GM19455 (cell line): Measurements from ENCODE around the gene TRIM24.
"Not testable (repeated sequence)": the region's sequence is repeated elsewhere in the genome, so short reads cannot be mapped to it uniquely, and the experiment has no call there.

ENCODE experiments used
- ATAC-seq: cut with Tn5 transposase; IDR thresholded peaks from one replicate; pipeline ENCODE4 v1.9.1; 2021; ENCODE audit not compliant: unreplicated experiment

The TRIM24 gene

DNA sequence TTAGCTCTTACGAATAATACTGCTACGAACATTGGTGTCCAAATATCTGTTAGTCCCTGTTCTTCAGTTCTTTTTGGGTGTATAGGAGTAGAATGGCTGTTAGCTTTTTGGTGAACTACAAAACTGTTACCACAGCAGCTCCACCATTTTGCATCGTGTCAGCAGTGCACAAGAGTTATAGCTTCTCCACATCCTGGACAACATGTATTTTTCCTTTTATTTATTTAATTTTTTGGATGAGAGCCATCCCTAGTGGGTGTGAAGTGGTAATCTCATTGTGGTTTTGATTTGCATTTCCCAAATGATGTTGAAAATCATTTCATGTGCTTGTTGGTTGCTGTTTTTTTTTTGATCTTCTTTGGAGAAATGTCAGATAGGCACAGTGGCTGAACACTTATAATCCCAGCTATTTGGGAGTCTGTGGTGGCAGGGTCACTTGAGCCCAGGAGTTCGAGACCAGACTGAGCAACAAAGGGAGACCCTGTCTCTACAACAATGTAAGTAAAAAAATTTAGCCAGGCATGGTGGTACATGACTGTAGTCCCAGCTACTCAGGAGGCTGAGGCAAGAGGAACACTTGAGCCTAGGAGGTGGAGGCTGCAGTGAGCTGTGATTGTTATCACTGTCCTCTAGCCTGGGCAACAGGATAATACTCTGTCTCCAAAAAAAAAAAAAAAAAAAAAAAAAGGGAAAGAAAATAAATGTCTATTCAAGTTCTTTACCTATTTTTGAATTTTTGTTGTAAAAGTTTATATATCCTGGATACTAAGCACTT lies 31.7 kb downstream of the TRIM24 start:
- no peak for ATAC-seq

DNA sequence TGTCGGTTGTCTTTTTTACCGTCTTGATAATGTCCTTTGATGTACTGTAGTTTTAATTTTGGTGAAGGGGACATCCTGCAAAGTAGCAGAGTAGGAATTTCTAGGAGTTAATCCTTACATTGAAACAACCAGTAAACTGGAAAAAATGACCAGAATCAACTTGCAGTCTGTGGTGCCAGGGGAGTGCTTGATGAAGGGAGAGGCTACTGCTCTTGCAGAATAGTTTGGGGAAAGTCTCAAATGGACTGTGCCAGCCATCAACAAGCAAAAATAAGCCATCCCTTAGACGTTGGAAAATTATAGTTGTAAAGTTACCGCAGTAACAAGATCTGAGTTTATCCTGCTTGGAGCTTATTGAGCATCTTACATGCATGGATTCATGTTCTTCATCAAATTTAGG lies 32.4 kb downstream of the TRIM24 start:
- no peak for ATAC-seq

DNA sequence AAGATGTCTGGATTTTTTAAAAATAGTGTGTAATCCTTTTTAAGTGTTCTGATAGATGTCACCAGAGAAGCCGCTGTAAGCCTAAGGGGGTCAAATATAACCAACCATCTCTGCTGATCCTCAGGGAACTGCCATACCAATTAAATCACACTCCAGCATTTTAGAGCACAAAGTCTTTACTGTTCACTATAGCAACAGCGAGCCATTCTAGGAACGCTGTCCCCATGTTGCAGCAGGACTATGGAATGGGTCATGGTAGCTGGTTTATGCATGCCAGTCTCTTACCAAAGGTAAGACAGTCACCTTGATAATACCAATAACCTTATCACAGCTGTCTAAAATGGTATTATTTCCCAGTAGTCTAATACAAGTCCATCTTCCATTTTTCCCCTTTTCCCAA lies 33.5 kb downstream of the TRIM24 start:
- no peak for ATAC-seq

DNA sequence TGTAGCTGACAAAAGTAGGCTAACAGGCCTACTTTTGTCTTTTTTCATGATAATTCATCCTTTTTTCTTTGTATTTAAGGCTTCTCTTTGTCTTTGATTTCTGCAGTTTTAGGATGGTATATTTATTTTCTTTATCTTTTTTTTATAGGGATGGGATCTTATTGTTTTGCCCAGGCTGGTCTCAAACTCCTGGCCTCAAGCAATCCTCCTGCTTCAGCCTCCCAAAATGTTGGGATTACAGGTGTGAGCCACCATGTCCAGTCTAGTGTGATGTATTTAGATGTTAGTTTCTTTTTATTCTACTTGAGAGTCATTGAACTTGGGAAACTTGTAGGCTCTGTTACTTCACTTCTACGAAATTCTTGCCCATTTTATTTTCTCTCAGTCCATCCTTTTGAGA lies 35.4 kb downstream of the TRIM24 start:
- ATAC-seq = no peak

DNA sequence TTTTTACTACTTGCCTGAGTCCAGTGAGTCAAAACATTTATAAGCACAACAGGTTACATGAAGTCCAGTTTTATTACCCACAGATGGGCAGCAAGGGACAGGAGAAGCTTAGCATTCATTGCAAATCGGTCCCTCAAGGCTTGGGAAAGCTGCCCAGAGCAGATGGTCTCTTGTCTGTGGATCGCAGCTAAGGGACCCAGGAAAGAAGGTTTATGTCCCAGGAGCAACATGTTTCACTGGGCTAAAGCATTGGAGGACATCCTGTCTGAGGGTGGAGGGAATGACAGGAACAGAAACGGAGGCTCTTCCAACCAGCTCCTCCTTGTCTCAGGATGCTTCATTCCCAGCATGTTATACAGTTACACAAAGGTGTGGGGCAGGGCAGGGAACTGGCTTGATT lies 39.3 kb downstream of the TRIM24 start:
- ATAC-seq = no peak

DNA sequence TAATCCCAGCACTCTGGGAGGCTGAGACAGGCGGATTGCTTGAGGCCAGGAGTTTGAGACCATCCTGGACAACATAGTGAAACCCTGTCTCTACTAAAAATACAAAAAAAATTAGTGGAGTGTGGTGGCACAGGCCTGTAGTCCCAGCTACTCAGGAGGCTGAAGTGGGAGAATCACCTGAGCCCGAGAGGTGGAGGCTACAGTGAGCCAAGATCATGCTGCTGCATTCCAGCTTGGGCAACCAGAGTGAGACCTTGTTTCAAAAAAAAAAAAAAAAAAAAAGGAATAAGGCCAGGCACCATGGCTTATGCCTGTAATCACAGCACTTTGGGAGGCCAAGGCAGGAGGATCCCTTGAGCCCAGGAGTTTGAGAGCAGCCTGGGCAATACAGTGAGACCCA lies 40.2 kb downstream of the TRIM24 start:
- not testable (repeated sequence) for ATAC-seq

DNA sequence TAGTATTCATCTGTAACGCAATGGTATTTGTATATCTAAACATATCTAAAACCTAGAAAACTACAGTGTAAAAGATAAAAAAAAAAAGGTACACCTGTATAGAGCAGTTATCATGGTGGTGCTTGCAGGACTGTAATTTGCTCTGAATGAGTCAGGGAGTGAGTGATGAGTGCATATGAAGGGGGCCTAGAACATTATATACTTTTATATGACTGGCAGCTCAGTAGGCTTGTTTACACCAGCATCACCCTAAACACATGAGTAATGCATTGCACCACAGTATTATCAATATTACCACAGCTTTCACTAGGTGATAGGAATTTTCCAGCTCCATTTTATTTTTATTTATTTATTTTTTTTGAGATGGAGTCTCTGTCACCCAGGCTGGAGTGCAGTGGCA lies 40.8 kb downstream of the TRIM24 start:
- ATAC-seq = no peak

DNA sequence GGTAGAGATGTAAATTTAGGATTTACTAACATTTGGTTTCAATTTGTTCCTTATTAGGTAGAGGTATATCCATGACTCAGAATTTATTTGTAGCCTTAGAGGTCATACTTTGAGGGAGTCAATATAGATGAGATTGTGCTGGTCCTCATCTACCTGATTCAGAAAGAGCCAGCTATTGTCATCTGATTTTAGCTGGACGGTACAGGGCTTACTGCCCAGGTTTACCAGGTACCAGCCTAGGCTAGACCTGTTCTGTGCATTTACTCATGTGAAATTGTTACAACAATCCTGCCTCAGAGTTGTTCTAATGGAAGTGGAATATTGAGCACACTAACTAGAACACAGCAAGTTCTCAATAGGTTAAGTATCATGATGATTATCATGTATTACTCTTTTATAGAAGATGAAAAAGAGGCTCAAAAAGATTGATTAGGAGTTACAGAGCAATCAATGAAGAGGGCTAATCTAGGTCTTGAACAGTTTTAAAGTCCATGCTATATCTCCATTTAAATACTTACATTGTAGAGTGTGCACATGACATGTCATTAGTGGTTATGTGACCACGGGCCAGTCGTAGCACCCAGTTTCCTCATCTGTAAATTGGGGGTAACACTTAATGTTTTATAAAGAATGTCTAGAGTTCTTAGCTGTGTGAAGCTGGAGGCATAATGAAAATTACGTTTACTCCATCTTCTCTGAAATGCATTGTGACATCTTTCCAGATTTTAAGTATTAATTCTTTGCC lies 42.1 kb downstream of the TRIM24 start:
- ATAC-seq = no peak

DNA sequence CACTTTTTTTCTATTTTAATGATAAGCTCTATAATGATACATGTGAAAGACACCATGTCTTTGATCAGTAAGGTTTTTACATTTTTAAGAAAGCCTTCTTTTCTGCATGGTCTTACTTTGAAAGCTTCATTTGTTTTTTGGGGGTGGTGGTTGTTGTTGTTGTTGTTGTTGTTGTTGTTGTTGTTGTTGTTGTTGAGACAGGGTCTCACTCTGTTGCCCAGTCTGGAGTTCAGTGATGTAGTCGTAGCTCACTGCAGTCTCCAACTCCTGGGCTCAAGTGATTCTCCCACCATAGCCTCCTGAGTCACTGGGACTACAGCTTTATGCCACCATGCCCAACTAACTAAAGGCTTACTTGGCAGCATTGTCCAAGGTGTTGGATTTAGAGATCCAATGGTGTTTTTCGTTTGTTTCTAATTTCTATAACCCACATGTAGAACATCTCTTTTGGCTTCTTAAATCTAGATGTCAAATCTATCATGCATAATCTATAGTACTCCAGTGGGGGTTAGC lies 45.4 kb downstream of the TRIM24 start:
- no peak for ATAC-seq

DNA sequence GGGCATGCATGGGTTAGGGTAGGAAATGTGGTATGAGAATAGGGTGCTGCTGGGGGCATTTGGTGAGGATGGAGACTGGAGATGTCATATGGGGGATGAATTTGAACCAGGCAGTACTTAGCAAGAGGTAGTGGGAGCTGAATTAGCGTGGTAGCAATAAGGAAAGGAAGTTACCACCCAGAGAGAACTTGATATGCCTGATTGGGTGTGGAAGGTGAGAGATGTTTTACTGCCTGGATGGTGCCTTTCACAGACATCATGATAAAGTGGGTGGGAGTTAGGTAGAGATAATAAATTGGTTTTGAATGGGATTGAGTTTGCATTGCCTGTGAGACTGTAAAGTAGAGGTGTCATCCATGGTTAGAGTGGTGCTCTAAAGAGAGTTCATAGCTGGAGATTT lies 46.7 kb downstream of the TRIM24 start:
- ATAC-seq = no peak

DNA sequence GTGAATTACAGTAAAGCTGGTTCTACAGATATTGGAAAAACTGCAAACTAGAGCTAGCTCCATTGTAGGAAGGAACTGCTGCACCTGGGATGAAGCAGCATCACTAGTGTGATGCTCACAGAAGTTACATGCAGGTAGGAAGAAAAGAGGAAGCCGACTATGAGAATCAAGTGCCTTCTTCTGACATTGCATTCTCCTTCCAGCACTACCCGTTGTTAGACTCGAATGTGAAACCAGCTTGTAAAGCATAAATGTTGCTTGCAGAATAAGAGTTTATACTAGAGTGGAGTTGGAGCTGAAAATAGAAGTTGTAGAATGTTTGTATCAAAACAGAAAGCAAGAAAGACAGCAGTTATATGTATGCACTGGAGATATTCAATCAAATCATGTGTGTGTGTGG lies 49.9 kb downstream of the TRIM24 start:
- no peak for ATAC-seq

DNA sequence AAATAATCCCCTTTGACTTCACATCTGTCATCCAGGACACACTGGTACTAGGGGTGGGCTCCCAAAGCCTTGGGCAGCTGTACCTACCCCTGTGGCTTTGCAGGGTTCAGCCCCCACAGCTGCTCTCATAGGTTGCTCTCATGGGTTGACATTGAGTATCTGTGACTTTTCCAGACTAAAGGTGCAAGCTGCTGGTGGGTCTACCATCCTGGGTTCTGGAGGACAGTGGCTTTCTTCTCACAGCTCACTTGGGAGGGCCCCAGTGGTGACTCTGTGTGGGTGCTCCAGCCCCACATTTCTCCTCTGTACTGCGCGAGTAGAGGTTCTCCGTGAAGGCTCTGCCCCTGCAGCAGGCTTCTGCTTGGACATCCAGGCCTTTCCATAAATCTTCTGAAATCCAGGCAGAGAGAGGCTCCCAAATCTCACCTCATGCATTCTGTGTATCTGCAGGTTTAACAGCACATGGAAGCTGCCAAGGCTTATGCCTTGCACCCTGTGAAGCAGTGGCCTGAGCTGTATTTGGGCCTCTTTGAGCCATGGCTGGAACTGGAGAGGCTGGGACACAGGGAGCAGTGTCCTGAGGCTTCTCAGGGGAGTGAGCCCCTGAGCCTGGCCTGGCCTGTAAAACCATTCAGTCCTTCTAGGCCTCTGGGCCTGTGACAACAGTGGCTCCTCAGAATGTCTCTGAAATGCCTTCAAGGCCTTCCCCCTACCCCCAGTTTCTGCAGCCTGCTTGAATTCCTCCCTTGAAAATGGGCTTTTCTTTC lies 52.2 kb downstream of the TRIM24 start:
- ATAC-seq = no peak

DNA sequence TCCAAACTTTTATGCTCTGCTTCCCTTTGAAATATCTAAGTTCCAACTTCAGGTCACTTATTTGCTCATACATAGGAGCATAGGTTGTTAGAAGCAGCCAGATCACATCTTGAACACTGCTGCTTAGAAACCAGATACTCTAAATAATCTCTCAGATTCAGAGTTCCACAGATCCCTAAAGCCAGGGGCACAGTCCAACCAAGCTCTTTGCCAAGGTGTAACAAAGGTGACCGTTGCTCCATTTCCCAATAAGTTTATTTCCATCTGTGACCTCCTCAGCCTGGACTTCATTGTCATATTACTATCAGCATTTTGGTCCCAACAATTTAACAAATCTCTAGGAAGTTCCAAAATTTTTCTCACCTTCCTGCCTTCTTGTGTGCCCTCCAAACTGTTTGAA lies 52.8 kb downstream of the TRIM24 start:
- no peak for ATAC-seq

DNA sequence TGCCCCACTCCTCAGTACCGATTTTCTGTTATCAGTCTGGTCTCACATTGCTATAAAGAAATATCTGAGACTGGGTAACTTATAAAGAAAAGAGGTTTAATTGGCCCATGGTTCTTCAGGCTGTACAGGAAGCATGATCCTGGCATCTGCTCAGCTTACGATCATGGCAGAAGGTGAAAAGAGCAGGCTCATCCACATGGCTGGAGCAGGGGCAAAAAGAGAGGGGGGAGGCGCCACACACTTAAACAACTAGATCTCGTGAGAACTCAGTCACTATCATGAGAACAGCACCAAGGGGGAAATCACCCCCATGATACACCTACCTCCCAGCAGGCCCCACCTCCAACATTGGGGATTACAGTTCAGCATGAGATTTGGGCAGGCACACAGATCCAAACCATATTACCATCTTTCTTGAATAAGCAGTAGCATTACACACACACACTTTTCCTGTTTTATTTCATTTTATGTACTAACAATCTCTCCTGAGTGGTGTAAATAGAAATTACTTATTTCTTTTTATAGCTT lies 53.3 kb downstream of the TRIM24 start:
- ATAC-seq = no peak

DNA sequence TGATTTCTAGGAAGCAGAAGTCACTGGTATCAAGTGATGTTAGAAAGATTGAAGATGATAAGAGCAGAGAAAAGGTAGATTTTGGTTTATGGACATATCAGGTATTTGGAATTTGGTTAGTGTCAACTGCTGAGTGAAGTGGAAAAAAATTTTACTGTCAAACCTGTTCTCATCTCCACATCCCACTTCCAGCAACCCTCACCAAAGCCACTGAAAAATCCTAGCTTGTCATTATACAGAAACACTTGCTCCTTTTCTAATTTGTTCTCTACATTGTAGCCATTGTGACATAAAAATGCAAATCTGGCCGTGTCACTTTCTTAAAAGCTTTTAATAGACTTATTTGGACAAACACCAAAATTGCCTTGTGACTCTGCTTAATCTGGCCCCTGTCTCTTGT lies 54.0 kb downstream of the TRIM24 start:
- no peak for ATAC-seq

DNA sequence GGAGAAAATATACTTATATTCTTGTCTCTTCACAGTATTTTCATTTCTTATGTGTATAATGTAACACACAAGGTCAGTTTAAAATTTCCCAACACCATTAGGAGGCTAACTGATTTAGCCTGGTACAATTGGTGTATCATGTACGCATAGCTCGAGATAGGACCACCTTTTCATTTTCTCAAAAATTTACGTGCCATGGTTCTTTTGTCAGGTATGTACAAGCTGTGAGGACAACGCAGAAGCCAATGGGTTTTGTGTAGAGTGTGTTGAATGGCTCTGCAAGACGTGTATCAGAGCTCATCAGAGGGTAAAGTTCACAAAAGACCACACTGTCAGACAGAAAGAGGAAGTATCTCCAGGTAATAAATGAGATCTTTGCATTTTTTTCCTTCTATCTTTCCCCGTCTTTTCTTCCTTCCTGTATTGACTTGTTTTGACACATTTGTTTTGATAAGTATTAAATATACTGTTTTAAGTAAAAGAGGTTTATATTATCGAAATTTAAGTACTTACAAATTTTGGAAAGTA lies 55.0 kb downstream of the TRIM24 start:
- no peak for ATAC-seq

DNA sequence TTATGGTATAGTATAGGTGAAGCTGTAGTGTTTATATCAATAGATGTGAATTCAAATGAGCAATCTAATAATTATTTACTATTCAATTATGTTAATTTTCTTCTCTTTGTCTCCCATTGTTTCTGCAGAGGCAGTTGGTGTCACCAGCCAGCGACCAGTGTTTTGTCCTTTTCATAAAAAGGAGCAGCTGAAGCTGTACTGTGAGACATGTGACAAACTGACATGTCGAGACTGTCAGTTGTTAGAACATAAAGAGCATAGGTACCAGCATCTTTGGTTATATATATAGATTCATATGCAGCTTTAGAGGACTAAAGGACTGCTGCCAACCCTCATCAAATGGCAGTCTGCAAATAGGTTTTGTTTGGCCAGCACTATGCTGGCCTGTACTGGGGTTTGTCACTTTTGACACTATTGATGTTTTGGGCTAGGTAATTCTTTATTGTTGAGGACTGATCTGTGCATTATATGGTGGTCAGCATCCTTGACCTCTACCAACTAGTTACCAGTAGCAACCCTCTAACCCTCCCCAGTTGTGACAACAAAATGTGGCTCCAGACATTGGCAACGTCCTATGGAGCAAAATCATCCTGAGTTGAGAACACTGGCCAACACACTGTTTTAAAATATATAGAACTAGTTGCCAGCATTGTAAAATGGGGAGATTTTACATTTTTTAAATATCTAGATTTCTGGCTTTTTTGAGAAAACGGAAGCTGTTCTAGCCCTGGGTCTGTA lies 59.2 kb downstream of the TRIM24 start:
- ATAC-seq = no peak

DNA sequence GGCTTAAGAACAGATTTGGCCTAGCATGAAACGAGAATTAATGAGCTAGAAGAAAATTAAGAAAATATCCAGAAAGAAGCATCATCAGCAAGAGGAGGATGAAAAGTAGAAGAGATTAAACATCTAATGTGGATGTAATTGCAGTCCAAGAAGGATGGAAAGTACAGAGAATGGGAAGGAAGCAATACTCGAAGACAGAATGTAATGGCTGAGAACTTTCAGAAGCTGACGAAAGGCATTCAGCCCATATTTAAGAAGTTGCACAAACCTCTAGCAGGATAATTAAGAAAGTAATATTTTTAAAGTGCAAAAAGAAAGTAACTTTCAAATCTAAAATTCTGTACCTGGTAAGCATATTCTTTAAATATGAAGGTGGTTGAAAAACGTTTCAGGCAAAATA lies 60.7 kb downstream of the TRIM24 start:
- no peak for ATAC-seq

DNA sequence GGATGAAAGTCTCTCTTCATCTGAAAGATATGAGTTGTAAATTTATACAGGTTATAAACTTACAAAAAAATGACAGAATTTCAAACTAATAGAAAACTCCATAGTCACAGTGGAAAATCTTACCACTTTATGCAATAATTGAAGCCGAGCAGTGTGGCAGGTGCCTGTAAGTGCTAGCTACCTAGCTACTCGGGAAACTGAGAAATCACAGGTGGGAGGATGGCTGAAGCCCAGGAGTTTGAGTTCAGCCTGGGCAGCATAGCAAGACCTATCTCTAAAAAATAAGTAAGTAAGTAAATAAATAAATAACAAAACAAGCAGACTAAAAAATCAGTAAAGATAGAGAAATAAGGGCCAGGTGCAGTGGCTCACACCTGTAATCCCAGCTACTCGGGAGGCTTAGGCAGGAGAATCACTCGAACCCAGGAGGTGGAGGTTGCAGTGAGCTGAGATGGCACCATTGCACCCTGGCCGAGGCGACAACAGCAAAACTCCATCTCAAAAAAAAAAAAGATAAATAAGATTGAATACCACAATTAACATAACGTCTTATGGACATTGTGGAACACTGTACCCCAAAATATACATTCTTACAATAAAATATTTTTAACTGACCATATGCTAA lies 61.9 kb downstream of the TRIM24 start:
- ATAC-seq = no peak

DNA sequence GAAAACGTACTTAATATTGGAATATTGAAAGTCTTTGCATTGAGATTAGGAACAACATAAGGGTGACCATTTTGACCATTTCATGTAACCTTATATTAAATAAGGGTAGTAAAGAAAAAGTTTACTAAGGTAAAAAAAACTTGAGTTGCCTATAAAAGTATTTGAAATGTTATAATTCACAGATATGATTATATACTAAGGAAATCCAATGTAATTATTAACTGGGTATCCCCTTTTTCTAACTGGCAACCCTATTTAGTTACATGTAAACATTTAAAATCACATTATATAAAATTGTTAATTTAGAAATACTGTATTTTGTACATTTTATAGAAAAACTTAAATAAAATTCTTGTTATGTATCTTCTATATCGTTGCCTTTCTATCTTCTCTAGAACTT lies 64.2 kb downstream of the TRIM24 start:
- no peak for ATAC-seq
